Ectodermal cell (in vitro differentiated cells): ENCODE results near the gene ADAMTS9.

ENCODE experiments used
- H3K27ac ChIP-seq: 2 replicates; pipeline ENCODE4 v1.7.0; 2013; ENCODE audit warnings: mild to moderate bottlenecking, low read depth, low read length; ENCODE audit not compliant: insufficient read depth, poor library complexity, severe bottlenecking
- H3K27me3 ChIP-seq: 2 replicates; pipeline ENCODE4 v1.7.0; 2013; ENCODE audit warnings: mild to moderate bottlenecking, low read length; ENCODE audit not compliant: insufficient read depth, control insufficient read depth, poor library complexity, severe bottlenecking
- H3K36me3 ChIP-seq: one replicate; pipeline ENCODE4 v1.7.0; 2013; ENCODE audit warnings: low read length; ENCODE audit not compliant: control insufficient read depth, insufficient read depth
- H3K4me1 ChIP-seq: one replicate; pipeline ENCODE4 v1.7.0; 2013; ENCODE audit warnings: low read length; ENCODE audit not compliant: control insufficient read depth, insufficient read depth
- H3K4me3 ChIP-seq: 2 replicates; pipeline ENCODE4 v1.7.0; 2013; ENCODE audit warnings: low read depth, low read length, control low read depth; ENCODE audit not compliant: insufficient read depth
- H3K9me3 ChIP-seq: 2 replicates; pipeline ENCODE4 v1.7.0; 2013; ENCODE audit warnings: mild to moderate bottlenecking, low read length, moderate library complexity; ENCODE audit not compliant: control insufficient read depth
- WGBS, 2 experiments: methylation state at CpG; one replicate each; pipeline ENCODE4 v1.1.7; 2013; ENCODE audit warnings: missing lambda C conversion rate in 2 of 2; 5-methylcytosine and 5-hydroxymethylcytosine counted together

Gene ADAMTS9

DNA sequence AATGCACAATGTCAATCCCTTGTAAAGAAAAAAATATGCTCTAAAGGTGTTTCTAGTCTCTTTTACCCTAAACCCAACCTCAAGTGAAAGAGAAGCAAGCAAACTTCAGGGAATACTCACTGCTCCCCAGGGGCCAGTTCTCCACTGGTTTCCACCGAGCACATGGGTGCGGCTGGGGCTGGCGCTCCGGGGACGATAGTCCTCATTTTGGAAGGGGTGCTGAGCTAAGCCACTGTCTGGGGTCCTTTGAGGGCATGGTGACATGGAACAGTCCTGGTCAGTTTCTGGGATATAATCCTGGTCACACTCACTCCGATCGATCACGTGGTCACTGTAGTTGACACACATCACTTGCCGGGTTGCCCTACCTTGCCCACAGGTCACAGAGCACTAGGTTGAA lies 86.0 kb downstream of the ADAMTS9 start:
- no peak overlapping the region for H3K27ac ChIP-seq
- H3K36me3 ChIP-seq, result peaks cover 5% of the 10 kb centered on the region
- no peaks in the 10 kb centered on the region for H3K9me3 ChIP-seq
- no peak overlapping the region for H3K4me3 ChIP-seq
- H3K27me3 ChIP-seq, result no peaks in the 10 kb centered on the region
- 95 to 96% methylated on average over 9 of the region's 9 CpGs for WGBS, 2 experiments
- peaks cover 4% of the 10 kb centered on the region for H3K4me1 ChIP-seq

- peaks cover 5% of the 10 kb centered on the region for H3K36me3 ChIP-seq
These were observed 87.4 kb downstream of the ADAMTS9 start for GRCh38 chr3:64600246-64600950.

DNA sequence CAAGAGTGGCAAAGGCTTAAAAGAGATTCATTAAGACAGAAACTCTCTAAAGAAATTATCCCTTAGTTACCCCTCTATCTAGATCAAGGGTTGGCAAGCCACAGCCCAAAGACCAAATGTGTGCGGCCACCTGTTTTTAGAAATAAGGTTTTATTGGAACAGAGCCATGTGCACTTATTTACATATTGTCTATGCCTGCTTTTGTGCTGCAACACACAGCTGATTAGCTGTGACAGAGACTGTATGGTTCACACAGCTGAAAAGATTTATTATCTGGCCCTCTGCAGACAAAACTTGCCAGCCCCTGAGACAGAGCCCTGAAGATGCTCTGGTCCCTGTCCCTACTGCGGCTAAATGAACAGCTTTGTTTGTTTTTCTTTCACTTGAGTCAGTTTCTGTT lies 88.1 kb downstream of the ADAMTS9 start:
- Histone ChIP-seq H3K4me3 (no peak overlapping the region), H3K4me1 (peaks cover 4% of the 10 kb centered on the region), H3K27ac (no peak overlapping the region), H3K36me3 (peaks cover 5% of the 10 kb centered on the region), H3K27me3 (no peaks in the 10 kb centered on the region), H3K9me3 (no peaks in the 10 kb centered on the region)
- 93 to 100% methylated on average over 2 of the region's 2 CpGs for WGBS, 2 experiments

More at GRCh38 chr3:64600246-64600950, 87.4 kb downstream of the ADAMTS9 start:
- H3K4me1 ChIP-seq, result peaks cover 4% of the 10 kb centered on the region
- no peaks in the 10 kb centered on the region for H3K9me3 ChIP-seq
- H3K27me3 ChIP-seq, result no peaks in the 10 kb centered on the region
- no peak overlapping the region for H3K27ac ChIP-seq
- no peak overlapping the region for H3K4me3 ChIP-seq
- WGBS, 2 experiments, result 89 to 90% methylated on average over 8 to 9 of the region's 9 CpGs

DNA sequence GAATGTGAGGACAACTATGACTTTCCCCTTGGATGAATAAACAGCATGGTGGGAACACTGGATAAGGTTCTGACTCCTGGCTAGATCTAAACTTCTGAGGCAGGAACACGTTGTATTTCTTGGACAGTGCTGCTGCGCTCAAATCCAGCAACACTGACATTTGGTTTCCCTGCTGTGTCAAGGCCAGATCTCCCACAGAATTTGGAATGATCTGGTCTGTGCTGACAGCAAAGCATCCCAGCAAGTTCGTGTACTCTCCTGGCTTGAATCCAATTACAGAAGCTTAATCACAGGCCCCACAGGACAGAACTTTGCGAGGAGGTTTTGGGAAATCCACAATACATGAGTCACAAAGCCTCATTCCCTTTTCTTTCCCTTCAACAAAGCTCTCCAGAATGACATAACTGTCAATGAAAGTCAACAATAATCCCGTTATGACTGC lies 92.5 kb downstream of the ADAMTS9 start:
- WGBS, 2 experiments, result 86 to 89% methylated on average over 5 of the region's 5 CpGs
- H3K4me3 ChIP-seq, result no peak overlapping the region
- no peaks in the 10 kb centered on the region for H3K36me3 ChIP-seq
- peaks cover 4% of the 10 kb centered on the region for H3K4me1 ChIP-seq
- no peaks in the 10 kb centered on the region for H3K27me3 ChIP-seq
- H3K9me3 ChIP-seq, result no peaks in the 10 kb centered on the region
- no peak overlapping the region for H3K27ac ChIP-seq

- WGBS, 2 experiments, result 95 to 97% methylated on average over 9 of the region's 9 CpGs
- Histone ChIP-seq H3K27me3 (no peaks in the 10 kb centered on the region), H3K9me3 (no peaks in the 10 kb centered on the region), H3K4me3 (no peak overlapping the region), H3K36me3 (no peaks in the 10 kb centered on the region), H3K27ac (no peak overlapping the region), H3K4me1 (no peaks in the 10 kb centered on the region)
These were observed 93.7 kb downstream of the ADAMTS9 start for GRCh38 chr3:64594134-64594533.

DNA sequence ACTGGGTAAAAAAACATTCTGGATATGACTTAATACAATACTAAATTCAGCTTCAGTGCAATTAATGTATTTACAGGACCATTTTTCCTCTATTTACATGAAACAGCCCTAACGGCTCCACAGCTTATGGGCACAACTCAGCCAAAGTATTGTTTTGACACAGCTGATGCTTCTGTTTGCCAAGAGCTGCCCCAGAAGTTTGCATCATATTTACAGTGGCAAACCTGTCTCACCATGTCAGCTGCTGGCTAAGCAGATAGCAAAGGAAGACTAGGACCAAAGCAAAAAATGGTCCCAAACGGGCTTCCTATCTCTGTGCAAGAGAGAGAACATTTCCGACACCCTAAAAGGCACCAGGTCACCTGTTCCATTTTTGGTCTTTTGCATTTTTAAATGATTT lies 94.5 kb downstream of the ADAMTS9 start:
- Histone ChIP-seq H3K27ac (no peak overlapping the region), H3K36me3 (no peaks in the 10 kb centered on the region), H3K27me3 (no peaks in the 10 kb centered on the region), H3K9me3 (no peaks in the 10 kb centered on the region), H3K4me3 (no peak overlapping the region), H3K4me1 (no peaks in the 10 kb centered on the region)
- WGBS, 2 experiments, result 92 to 94% methylated on average over 3 of the region's 3 CpGs

GRCh38 chr3:64591615-64592014 lies 96.2 kb downstream of the ADAMTS9 start:
- H3K27me3 ChIP-seq, result no peaks in the 10 kb centered on the region
- 100% methylated on average over 1 of the region's 1 CpG for WGBS, 2 experiments
- no peaks in the 10 kb centered on the region for H3K36me3 ChIP-seq
- no peak overlapping the region for H3K4me3 ChIP-seq
- no peaks in the 10 kb centered on the region for H3K9me3 ChIP-seq
- no peak overlapping the region for H3K27ac ChIP-seq
- no peaks in the 10 kb centered on the region for H3K4me1 ChIP-seq

DNA sequence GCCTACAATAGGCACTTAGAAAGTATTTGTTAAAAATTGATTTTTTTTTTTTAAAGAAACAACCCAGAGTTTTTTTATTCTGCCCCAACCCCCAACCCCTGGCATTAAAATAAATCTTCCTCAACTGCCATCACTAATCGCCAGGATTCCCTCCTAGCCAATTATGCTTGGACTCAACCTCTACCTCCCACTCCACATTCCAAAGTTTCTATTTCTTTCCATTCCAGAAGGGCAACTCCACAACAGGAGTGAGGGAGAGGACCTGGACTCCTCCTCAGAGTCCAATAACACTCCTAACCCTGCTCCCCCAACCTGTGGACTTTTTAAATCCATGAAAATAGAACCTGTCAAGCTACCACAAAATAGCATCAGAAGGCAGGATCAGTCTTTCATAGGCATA lies 99.4 kb downstream of the ADAMTS9 start:
- Histone ChIP-seq H3K36me3 (no peaks in the 10 kb centered on the region), H3K4me3 (no peak overlapping the region), H3K9me3 (no peaks in the 10 kb centered on the region), H3K27me3 (no peaks in the 10 kb centered on the region), H3K4me1 (peaks cover 10% of the 10 kb centered on the region), H3K27ac (no peak overlapping the region)
- WGBS, 2 experiments, result 92 to 93% methylated on average over 1 of the region's 1 CpG

GRCh38 chr3:64586952-64587351 lies 100.8 kb downstream of the ADAMTS9 start:
- peaks cover 11% of the 10 kb centered on the region for H3K4me1 ChIP-seq
- no peaks in the 10 kb centered on the region for H3K36me3 ChIP-seq
- 53 to 63% methylated on average over 3 to 4 of the region's 4 CpGs for WGBS, 2 experiments
- no peaks in the 10 kb centered on the region for H3K9me3 ChIP-seq
- H3K4me3 ChIP-seq, result no peak overlapping the region
- no peak overlapping the region for H3K27ac ChIP-seq
- H3K27me3 ChIP-seq, result no peaks in the 10 kb centered on the region

GRCh38 chr3:64584179-64584578 lies 103.6 kb downstream of the ADAMTS9 start:
- Histone ChIP-seq H3K36me3 (no peaks in the 10 kb centered on the region), H3K27me3 (no peaks in the 10 kb centered on the region), H3K4me1 (peaks cover 11% of the 10 kb centered on the region), H3K27ac (no peak overlapping the region), H3K9me3 (no peaks in the 10 kb centered on the region), H3K4me3 (no peak overlapping the region)
- 91 to 94% methylated on average over 1 of the region's 1 CpG for WGBS, 2 experiments
